ENCODE measurements around the gene SNRNP70. TPM values are rescaled to one million over a fixed set of nuclear protein-coding genes. Genes with fewer than 3 reads are reported as not detected.

The SNRNP70 gene
- total and polyA plus RNA-seq, 2 of the 13 experiments (the other 11 are each of a cell fraction or from before 2014, with no cell fraction given) = 150 to 210 TPM

GRCh38 chr19:49061445-49061844 is 23.8 kb upstream of the SNRNP70 start (continued):
- TF ChIP-seq FOXK1 (CRISPR knock-in tag; IDR thresholded peaks at IDR 0.05; ENCODE audit: borderline replicate concordance, low read depth) = no peak
- no peak for TF ChIP-seq TAF15 (IDR thresholded peaks at IDR 0.05; ENCODE audit: low read depth, low read length, poor library complexity, severe bottlenecking)
- no peak for TF ChIP-seq SALL2 (CRISPR knock-in tag; IDR thresholded peaks at IDR 0.05)

GRCh38 chr19:49064029-49064629 is 21.1 kb upstream of the SNRNP70 start:
- Histone ChIP-seq H3K27me3 (ENCODE audit: control insufficient read depth in 1 of 2, insufficient read depth in 2 of 2, low read length in 2 of 2) (peaks cover 4 to 49% of the 10 kb centered on the region in 2 experiments; a peak in 4 of 5 replicates), H3K36me3 (replicated peaks in 1 of 2; ENCODE audit: control insufficient read depth in 1 of 2, insufficient read depth in 2 of 2, low read length in 2 of 2) (no peaks in the 10 kb centered on the region), H3K9me3 (ENCODE audit: low read length) (no peaks in the 10 kb centered on the region), H3K4me2 (ENCODE audit: low read depth, low read length) (peak overlapping the region; percentile 39; the same call in 1 of the 2 replicates), H3K79me2 (ENCODE audit: insufficient read depth, low read length) (no peaks in the 10 kb centered on the region), H3K9ac (ENCODE audit: insufficient read depth, low read depth, low read length) (no peak overlapping the region), H3K27ac (ENCODE audit: extremely low read length, insufficient read depth, low read length) (no peak overlapping the region), H4K20me1 (ENCODE audit: insufficient read depth, low read length) (no peaks in the 10 kb centered on the region), H3K4me1 (ENCODE audit: insufficient read depth, low read length) (peaks cover 8% of the 10 kb centered on the region; the same call in 1 of the 2 replicates), H2AFZ (ENCODE audit: low read length) (no peak overlapping the region), H3K4me3 (replicated peaks in 1 of 3; ENCODE audit: insufficient read depth in 1 of 3, low read depth in 2 of 3, low read length in 3 of 3) (peak overlapping the region in 1 of 3 experiments; percentile 28; a peak in 1 of 6 replicates)
- DNase-seq (ENCODE audit: low spot score) = no peak
- ChIA-PET CTCF (ENCODE audit: low intra/inter-chr PET ratio, low total read pairs) (no interaction called here), POLR2A (interaction anchor here (1.0 kb wide), 1 partner anchor 8 kb away, joined by 3 read pairs; no protein-coding TSS in a partner anchor)
- BruUV-seq (replicated peaks) = no TSS peak
- in situ Hi-C loops (cut with HindIII; ENCODE audit: extremely low pct_ligation_motif_present, low pct_unique_long_range_greater_than_20kb) = no loop called here
- intact Hi-C loops (cut with micrococcal nuclease; ENCODE audit: unreplicated experiment) = no loop called here
- peak; percentile 17; the same call in 1 of the 3 replicates for ATAC-seq
- no peak for FAIRE-seq
- 24% methylated on average over 5 of the region's 10 CpGs for WGBS (ENCODE audit: low lambda C conversion rate)
- TF ChIP-seq HNRNPLL (IDR thresholded peaks at IDR 0.05; ENCODE audit: low read depth, low read length, poor library complexity, severe bottlenecking) (peak; percentile 5), ZSCAN22 (CRISPR knock-in tag; IDR thresholded peaks at IDR 0.05) (peak; percentile 64; the same call in 1 of the 2 replicates), KAT8 (CRISPR knock-in tag; IDR thresholded peaks at IDR 0.05) (no peak)
